ENCODE measurements around the gene WBP2. TPM values are rescaled to one million over a fixed set of nuclear protein-coding genes. Genes with fewer than 3 reads are reported as not detected.

WBP2 gene
- total and polyA plus RNA-seq, 2 of the 13 experiments (the other 11 are each of a cell fraction or from before 2014, with no cell fraction given): 29.2 to 29.5 TPM

- TF ChIP-seq ZNF749 (CRISPR knock-in tag; IDR thresholded peaks at IDR 0.05; ENCODE audit: borderline replicate concordance) (no peak), TERF1 (CRISPR knock-in tag; IDR thresholded peaks at IDR 0.05) (no peak), ZNF781 (CRISPR knock-in tag; IDR thresholded peaks at IDR 0.05; ENCODE audit: borderline replicate concordance, not compliant biosample characterization) (peak; percentile 56), TCF7 (IDR thresholded peaks at IDR 0.05; ENCODE audit: low read depth) (no peak), FOXM1 (CRISPR knock-in tag; IDR thresholded peaks at IDR 0.05) (no peak), SNAPC5 (CRISPR knock-in tag; IDR thresholded peaks at IDR 0.05; ENCODE audit: borderline replicate concordance) (0 out of 2 replicates have a peak, but pooled peaks have one; percentile 72), ELF4 (CRISPR knock-in tag; IDR thresholded peaks at IDR 0.05; ENCODE audit: borderline replicate concordance) (peak; percentile 83; the same call in 1 of the 2 replicates), ZNF724P (CRISPR knock-in tag; IDR thresholded peaks at IDR 0.05; ENCODE audit: borderline replicate concordance) (no peak), SRSF1 (optimal IDR thresholded peaks at IDR 0.05; ENCODE audit: low read depth, low read length) (peak; percentile 23), RELA (CRISPR knock-in tag; IDR thresholded peaks at IDR 0.05) (peak; percentile 31; the same call in 1 of the 2 replicates), TGIF2 (CRISPR knock-in tag; IDR thresholded peaks at IDR 0.05) (no peak; the same call in none of the 2 replicates), HNF1B (CRISPR knock-in tag; IDR thresholded peaks at IDR 0.05) (no peak), ZNF788 (CRISPR knock-in tag; IDR thresholded peaks at IDR 0.05; ENCODE audit: borderline replicate concordance) (no peak; the same call in 1 of the 2 replicates), ZBTB25 (CRISPR knock-in tag; IDR thresholded peaks at IDR 0.05) (no peak), ZNF737 (CRISPR knock-in tag; IDR thresholded peaks at IDR 0.05; ENCODE audit: borderline replicate concordance) (peak; percentile 64; the same call in 1 of the 2 replicates), STAG1 (CRISPR knock-in tag; IDR thresholded peaks at IDR 0.05) (peak; percentile 42), TCF7L2 (IDR thresholded peaks at IDR 0.05; ENCODE audit: low read depth, low read length) (no peak), ZNF790 (CRISPR knock-in tag; IDR thresholded peaks at IDR 0.05; ENCODE audit: borderline replicate concordance) (peak; percentile 15; the same call in 1 of the 2 replicates), HMGXB4 (CRISPR knock-in tag; IDR thresholded peaks at IDR 0.05; ENCODE audit: borderline replicate concordance in 1 of 2, low read depth in 1 of 2) (peak in 1 of 2 experiments; percentile 0; a peak in 1 of 4 replicates), HHEX (CRISPR knock-in tag; IDR thresholded peaks at IDR 0.05) (peak; percentile 7; the same call in 1 of the 2 replicates), ZNF230 (CRISPR knock-in tag; IDR thresholded peaks at IDR 0.05) (0 out of 2 replicates have a peak, but pooled peaks have one; percentile 19)
These were observed 22.0 kb upstream of the WBP2 start (continued) for GRCh38 chr17:75876938-75877751.

Data from HepG2 (cell line).